K562 (cell line): Measurements from ENCODE around the gene FAM89B. TPM values are rescaled to one million over a fixed set of nuclear protein-coding genes. Genes with fewer than 3 reads are reported as not detected.

ENCODE experiments used
- ATAC-seq: fragments of 200-7000 bp; cut with Tn5 transposase; 3 replicates; pipeline ENCODE4 v1.9.1; 2020; ENCODE audit warnings: moderate library complexity
- BruUV-seq: library from RNA; stranded (reverse); fragments of 400-500 nt; replicated peaks from 2 replicates; lab custom pipeline; 2021; lab: Mats Ljungman, UMichigan
- CTCF ChIA-PET: fragments of 300-600 bp; formaldehyde crosslinking; extraction: SDS; loops from one replicate; lab custom pipeline; 2021; ENCODE audit warnings: low intra/inter-chr PET ratio; lab: Yijun Ruan, JAX
- POLR2A ChIA-PET: fragments of 300-600, 350-650 bp; sonication (Branson Sonifier 250); formaldehyde crosslinking; extraction: SDS; loops from one replicate; lab custom pipeline; 2021; ENCODE audit warnings: antibody characterized with exemption, inconsistent platforms; lab: Yijun Ruan, JAX
- DNase-seq, 4 experiments: peaks; one replicate each; pipeline versions ENCODE4 v3.0.0 to v3.0.0-alpha.2; 2011 to 2018; ENCODE audit warnings: low spot score in 3 of 4, mixed read lengths in 3 of 4; ENCODE audit errors: extremely low read depth in 1 of 4
- FAIRE-seq: peaks from 2 replicates; lab custom pipeline; 2011; peaks lifted over from hg19 to GRCh38; lab: Jason Lieb, UNC
- H2AFZ ChIP-seq: 2 replicates; pipeline ENCODE4 v1.6.0; 2011; ENCODE audit warnings: low read depth, low read length, control low read depth, inconsistent platforms
- H3K27ac ChIP-seq: fragments of 200-600 bp; 3 replicates; pipeline ENCODE4 v1.8.0; 2011; ENCODE audit warnings: low read depth, mild to moderate bottlenecking, control low read depth, inconsistent platforms, low read length, moderate library complexity, mixed read lengths; ENCODE audit errors: extremely low read depth
- H3K27me3 ChIP-seq, 2 experiments: fragments of 300-600 bp in 1 of 2; 2 replicates in 1 of 2; 3 replicates in 1 of 2; pipeline versions ENCODE4 v1.6.0 to v1.8.0; 2011; ENCODE audit warnings: inconsistent platforms in 2 of 2, low read length in 2 of 2, mild to moderate bottlenecking in 1 of 2, mixed read lengths in 1 of 2, moderate library complexity in 1 of 2; ENCODE audit not compliant: control insufficient read depth in 2 of 2, insufficient read depth in 2 of 2
- H3K36me3 ChIP-seq: fragments of 300-600 bp; 3 replicates; pipeline ENCODE4 v1.8.0; 2011; ENCODE audit warnings: mild to moderate bottlenecking, low read length, inconsistent platforms; ENCODE audit not compliant: control insufficient read depth, insufficient read depth
- H3K4me1 ChIP-seq, 2 experiments: fragments of 200-600 bp in 1 of 2; replicated peaks in 1 of 2; 2 replicates in 1 of 2; 3 replicates in 1 of 2; pipeline versions ENCODE4 v1.5.1 to v1.8.0; 2011; ENCODE audit warnings: inconsistent platforms in 2 of 2, low read length in 2 of 2, mild to moderate bottlenecking in 1 of 2, mixed read lengths in 1 of 2, moderate library complexity in 1 of 2; ENCODE audit not compliant: control insufficient read depth in 2 of 2, insufficient read depth in 2 of 2
- H3K4me2 ChIP-seq: 2 replicates; pipeline ENCODE4 v1.6.1; 2011; ENCODE audit warnings: low read length, control low read depth, inconsistent platforms, mixed read lengths; ENCODE audit not compliant: insufficient read depth
- H3K4me3 ChIP-seq: fragments of 200-600 bp; sonication (generic), shearing (Covaris generic); 2 replicates; pipeline ENCODE4 v1.5.1; 2016; ENCODE audit warnings: control low read depth, inconsistent platforms
- H3K79me2 ChIP-seq: fragments of 200-600 bp; 3 replicates; pipeline ENCODE4 v1.8.0; 2011; ENCODE audit warnings: low read length, inconsistent platforms; ENCODE audit not compliant: control insufficient read depth, insufficient read depth
- H3K9ac ChIP-seq, 2 experiments: 2 replicates each; pipeline versions ENCODE4 v1.6.0 to v1.6.1; 2011; ENCODE audit warnings: low read depth in 2 of 2, low read length in 2 of 2, control low read depth in 1 of 2, inconsistent platforms in 1 of 2, mild to moderate bottlenecking in 1 of 2, mixed read lengths in 1 of 2; ENCODE audit not compliant: insufficient read depth in 1 of 2
- H3K9me1 ChIP-seq: one replicate; pipeline ENCODE4 v1.6.0; 2011; ENCODE audit warnings: inconsistent platforms, mild to moderate bottlenecking, low read length, moderate library complexity; ENCODE audit not compliant: control insufficient read depth, insufficient read depth
- H3K9me3 ChIP-seq: replicated peaks from 2 replicates; pipeline ENCODE4 v1.5.1; 2011; ENCODE audit warnings: low read depth, low read length, inconsistent platforms; ENCODE audit not compliant: control insufficient read depth, insufficient read depth
- H4K20me1 ChIP-seq: replicated peaks from 2 replicates; pipeline ENCODE4 v1.6.1; 2011; ENCODE audit warnings: low read length, inconsistent platforms, mixed read lengths; ENCODE audit not compliant: control insufficient read depth, insufficient read depth
- BCOR ChIP-seq: fragments of 450-650 bp; IDR thresholded peaks from 2 replicates; pipeline ENCODE4 v1.6.1; 2016
- KDM1A ChIP-seq, 2 experiments: fragments of 450-650 bp; IDR thresholded peaks; 2 replicates each; pipeline ENCODE4 v1.6.1; 2016; ENCODE audit warnings: mild to moderate bottlenecking in 2 of 2
- POLR2G ChIP-seq: fragments of 200-400 bp; formaldehyde crosslinking; IDR thresholded peaks from 2 replicates; pipeline ENCODE4 v1.6.1; 2017; ENCODE audit warnings: low read depth, mild to moderate bottlenecking, antibody characterized with exemption, low read length, moderate library complexity
- PTBP1 ChIP-seq: fragments of 200-400 bp; formaldehyde crosslinking; IDR thresholded peaks from 2 replicates; pipeline ENCODE4 v1.6.1; 2017; ENCODE audit warnings: low read depth, low read length
- RBFOX2 ChIP-seq: fragments of 200-400 bp; formaldehyde crosslinking; IDR thresholded peaks from 2 replicates; pipeline ENCODE4 v1.6.1; 2017; ENCODE audit warnings: low read depth, mild to moderate bottlenecking, low read length, moderate library complexity
- RBM25 ChIP-seq: fragments of 200-400 bp; formaldehyde crosslinking; IDR thresholded peaks from 2 replicates; pipeline ENCODE4 v1.6.1; 2018; ENCODE audit warnings: low read length, low read depth, moderate library complexity; ENCODE audit not compliant: severe bottlenecking
- SRSF3 ChIP-seq: fragments of 200-400 bp; formaldehyde crosslinking; IDR thresholded peaks from 2 replicates; pipeline ENCODE4 v1.6.1; 2016; ENCODE audit warnings: mild to moderate bottlenecking, low read length, moderate library complexity; ENCODE audit not compliant: insufficient read depth
- SUPT5H ChIP-seq: fragments of 450-650 bp; IDR thresholded peaks from 2 replicates; pipeline ENCODE4 v1.6.1; 2016
- TCF3 ChIP-seq: sonication (generic); formaldehyde crosslinking; IDR thresholded peaks from 2 replicates; pipeline ENCODE4 v1.4.0; 2020; ENCODE audit warnings: mild to moderate bottlenecking, missing genetic modification reagents
- ZBTB5 ChIP-seq: fragments of 450-650 bp; IDR thresholded peaks from 2 replicates; pipeline ENCODE4 v1.6.1; 2017; ENCODE audit warnings: antibody characterized with exemption
- ZFP36 ChIP-seq: fragments of 150-350 bp; IDR thresholded peaks from 2 replicates; pipeline ENCODE4 v1.6.1; 2018; ENCODE audit warnings: low read length, low read depth; ENCODE audit not compliant: partially characterized antibody
- WGBS: fragments of 100-300 bp; shearing (Covaris generic); methylation state at CpG from one replicate; pipeline ENCODE4 v1.1.6; 2016; ENCODE audit warnings: low coverage, mixed read lengths; ENCODE audit not compliant: insufficient coverage; ENCODE audit errors: missing lambda C conversion rate; 5-methylcytosine and 5-hydroxymethylcytosine counted together
- in situ Hi-C: fragments of 300-500 bp; cut with MboI; formaldehyde crosslinking; loops from 4 replicates; pipeline ENCODE4 v1.15.0; 2018; ENCODE audit warnings: inconsistent platforms, mixed read lengths
- intact Hi-C: fragments of 100-400 bp; cut with micrococcal nuclease; formaldehyde crosslinking; loops from 2 replicates; pipeline ENCODE4 v1.14.2; 2022
- polyA plus RNA-seq, 8 experiments: library from polyadenylated mRNA; depleted of rRNA in 4 of 8; stranded (reverse) in 5 of 8; unstranded in 3 of 8; fragments of >200 nt; fragmentation: Nextera tagmentation in 2 of 8; fragmentation: Illumina TruSeq in 1 of 8; extraction: Ambion mirVana in 2 of 8; extraction: Trizol in 1 of 8; gene quantifications; 2 replicates each; pipeline versions ENCODE4 v1.2.1 to v1.2.3, GENCODE V29; 2011 to 2014; ENCODE audit warnings: inconsistent platforms in 1 of 8, missing spikeins in 1 of 8
- total RNA-seq, 7 experiments: library from RNA; depleted of rRNA in 6 of 7; stranded (reverse); fragments of >200 nt in 6 of 7; fragmentation: Illumina TruSeq in 2 of 7; extraction: Trizol in 2 of 7; gene quantifications; 2 replicates each; pipeline versions ENCODE4 v1.2.1 to v1.2.3, GENCODE V29; 2011 to 2021; ENCODE audit warnings: low replicate concordance in 1 of 7

The FAM89B gene
- total and polyA plus RNA-seq, 9 of the 15 experiments (the other 6 are each of a cell fraction or from before 2014, with no cell fraction given) = 0.32 to 27.6 (median 11.9) TPM

- Histone ChIP-seq H3K4me3 (no peak overlapping the region), H3K9me1 (peaks cover 4% of the 10 kb centered on the region), H3K9ac (peak overlapping the region in 1 of 2 experiments; percentile 45; a peak in 1 of 4 replicates), H3K4me1 (peaks cover 8 to 31% of the 10 kb centered on the region in 2 experiments; a peak in 4 of 5 replicates), H3K4me2 (no peak overlapping the region), H2AFZ (no peak overlapping the region), H3K36me3 (peaks cover 73% of the 10 kb centered on the region; the same call in 2 of the 3 replicates), H3K27ac (no peak overlapping the region), H3K27me3 (no peaks in the 10 kb centered on the region), H3K79me2 (peaks cover 23% of the 10 kb centered on the region), H4K20me1 (0 out of 2 replicates have a peak, but pooled peaks cover 7% of the 10 kb centered on the region), H3K9me3 (no peaks in the 10 kb centered on the region)
- FAIRE-seq (no peak), DNase-seq (peak in 1 of 4 experiments; percentile 18), ATAC-seq (no peak)
- POLR2A ChIA-PET = interaction anchor here (0.5 to 6.5 kb wide), 6 partner anchors 15 to 176 kb away, joined by 3 to 47 read pairs (median 4); partner anchors contain the start of genes MALAT1 and NEAT1
- CTCF ChIA-PET = no interaction called here
- 69% methylated on average over 10 of the region's 10 CpGs for WGBS
- intact Hi-C loops = loop anchor here (5.0 kb wide), 1 partner anchor 43 kb away; the partner anchor contains the start of genes FAM89B and ZNRD2
- in situ Hi-C loops = no loop called here
- no TSS peak for BruUV-seq
- TF ChIP-seq KDM1A (IDR thresholded peaks at IDR 0.05) (peak; percentile 52 to 58; a peak in 2 of 4 replicates), SRSF3 (no peak), ZBTB5 (no peak), RBFOX2 (peak; percentile 55), BCOR (peak; percentile 91), POLR2G (0 out of 2 replicates have a peak, but pooled peaks have one; percentile 27), SUPT5H (no peak), TCF3 (CRISPR knock-in tag) (no peak), PTBP1 (peak; percentile 69; the same call in 1 of the 2 replicates), RBM25 (peak; percentile 83), ZFP36 (peak; percentile 86)
These were observed 42.7 kb upstream of the FAM89B start for GRCh38 chr11:65529475-65530156.
